Measurements from ENCODE around the gene AQP5.

- TF ChIP-seq CTCF (IDR thresholded peaks at IDR 0.05) (no peak), EP300 (IDR thresholded peaks at IDR 0.05) (no peak)
These were observed 12.5 kb upstream of the AQP5 start for GRCh38 chr12:49948866-49949845.
